Stimulated activated CD8-positive, alpha-beta memory T cell treated with anti-CD3 and anti-CD28 coated beads, Interleukin-2, amount 100 ng/mL, for 48 hours (primary cell): Measurements from ENCODE around the gene LTB4R.
"Not testable (repeated sequence)": the region's sequence is repeated elsewhere in the genome, so short reads cannot be mapped to it uniquely, and the experiment has no call there.

Experiments used
- DNase-seq, 2 donors: peaks; one replicate each; pipeline ENCODE4 v3.0.0-alpha.2; 2020; ENCODE audit warnings: low read depth in 2 of 2

LTB4R gene

GRCh38 chr14:24323341-24323740, 12.0 kb downstream of the LTB4R start:
- no peak for DNase-seq

DNA sequence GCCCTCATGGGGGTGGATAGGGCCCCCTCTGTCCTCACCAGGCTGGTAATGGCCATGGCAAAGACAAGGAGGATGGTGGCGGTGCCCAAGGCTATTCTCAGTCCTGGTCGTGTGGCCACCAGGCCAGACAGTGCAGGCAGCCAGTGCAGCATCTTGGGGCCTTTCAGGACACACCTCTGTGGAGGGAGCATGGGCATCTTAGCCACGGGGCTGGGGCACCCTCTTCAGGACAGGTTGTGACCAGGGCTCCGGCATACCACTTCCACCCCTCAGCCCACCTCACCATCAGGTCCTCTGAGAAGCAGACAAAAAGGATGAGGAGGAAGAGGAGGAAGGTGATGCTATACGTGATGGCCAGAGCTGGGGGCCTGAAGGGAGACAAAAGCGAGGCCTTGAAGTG, 12.7 kb downstream of the LTB4R start:
- no peak for DNase-seq

GRCh38 chr14:24325041-24325530, 13.8 kb downstream of the LTB4R start:
- DNase-seq: no peak

DNA sequence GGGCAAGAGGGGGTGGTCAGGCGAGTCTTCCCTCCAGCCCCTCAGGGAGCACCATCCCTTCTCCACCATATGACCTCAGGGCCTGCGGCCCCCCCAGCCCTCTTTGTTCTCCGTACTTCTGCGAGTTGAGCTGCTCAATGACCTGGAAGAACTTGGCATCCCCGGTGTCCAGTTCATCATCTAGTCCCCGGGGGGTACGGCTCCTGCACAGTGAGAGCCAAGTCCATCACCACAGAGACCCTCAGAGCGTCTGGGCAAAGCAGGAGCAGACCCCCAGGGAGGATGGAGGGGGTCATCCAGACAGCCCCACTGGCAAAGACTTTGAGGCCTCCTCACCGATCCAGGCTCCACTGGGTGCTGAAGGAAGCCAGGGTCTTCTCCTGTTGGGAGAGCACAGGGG, 14.7 kb downstream of the LTB4R start:
- no peak for DNase-seq

- no peak for DNase-seq
These were observed 16.0 kb downstream of the LTB4R start for GRCh38 chr14:24327303-24327702.

GRCh38 chr14:24327914-24328313, 16.6 kb downstream of the LTB4R start:
- DNase-seq: not testable (repeated sequence)

GRCh38 chr14:24329073-24329663, 17.9 kb downstream of the LTB4R start:
- no peak for DNase-seq

DNA sequence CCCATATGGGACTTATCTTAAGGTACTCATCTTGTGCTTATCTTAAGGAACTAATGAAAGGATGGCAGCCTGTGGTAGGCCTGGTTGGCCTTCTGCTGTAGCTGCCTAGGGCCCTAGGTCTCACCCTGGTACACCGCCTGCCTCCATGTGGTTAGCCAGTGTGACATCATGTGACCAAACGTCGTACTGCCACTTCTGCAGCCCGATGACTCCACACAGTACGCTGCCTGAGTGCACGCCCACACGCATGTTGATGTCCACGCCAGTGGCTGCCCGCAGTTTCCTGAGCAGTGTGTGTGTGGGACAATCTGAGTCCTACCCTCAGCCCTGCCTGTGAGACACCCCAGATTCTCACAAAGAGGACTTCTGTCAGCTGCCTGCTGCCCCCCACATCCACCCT, 18.4 kb downstream of the LTB4R start:
- DNase-seq: peak; percentile 46 to 48

- no peak for DNase-seq
These were observed 19.8 kb downstream of the LTB4R start for GRCh38 chr14:24330973-24331674.

- DNase-seq: no peak
These were observed 20.5 kb downstream of the LTB4R start for GRCh38 chr14:24331731-24332267.

GRCh38 chr14:24332268-24332993, 21.1 kb downstream of the LTB4R start:
- DNase-seq: peak; percentile 64 to 66

DNA sequence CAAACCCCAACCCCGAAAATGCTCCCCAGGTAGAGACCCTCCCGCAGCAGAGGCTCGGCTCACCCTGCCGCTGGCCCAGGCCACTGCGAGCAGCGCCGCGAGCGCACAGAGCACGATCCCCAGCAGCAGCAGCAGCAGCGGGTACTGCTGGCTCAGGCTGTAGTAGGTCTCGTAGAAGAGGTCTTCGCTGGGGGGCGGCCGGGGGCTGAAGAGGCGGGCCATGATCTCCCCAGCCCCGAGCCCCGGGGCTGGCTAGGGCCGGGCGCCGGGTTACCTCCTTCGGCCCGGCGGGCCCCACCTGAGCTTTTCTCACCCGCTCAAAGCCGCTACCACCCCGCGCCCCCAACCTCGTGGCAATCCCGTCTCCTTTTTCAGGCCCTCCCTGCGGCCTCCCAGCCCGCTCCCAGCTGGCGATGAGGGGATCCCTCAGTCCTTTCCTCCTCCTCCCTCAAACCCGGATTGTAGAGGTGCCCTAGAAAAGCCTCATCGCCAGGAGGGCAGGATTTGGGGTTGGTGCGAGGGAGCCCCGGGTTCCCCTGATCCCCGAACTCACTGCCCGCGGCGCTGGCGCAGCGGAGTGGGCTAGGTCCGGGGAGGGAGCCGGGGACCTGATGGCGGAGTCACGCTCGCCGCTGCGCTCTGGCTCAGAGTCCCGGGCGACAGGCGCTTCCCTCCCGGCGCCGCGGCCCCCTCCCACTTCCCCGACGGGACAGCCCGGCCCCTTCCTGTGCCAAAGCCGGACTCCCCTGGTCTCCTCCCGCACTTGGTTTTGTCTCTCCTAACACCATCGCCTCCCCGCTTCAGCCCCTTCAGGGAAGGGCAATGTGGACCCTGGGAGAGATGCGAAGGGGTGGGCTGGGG, 23.4 kb downstream of the LTB4R start, which contains the start of gene ADCY4:
TSS of gene ADCY4 (minus strand) at position 641 of the 861 bp plus-strand sequence. CDS start at position 222, 419 bp downstream.
- DNase-seq: no peak

- DNase-seq: no peak
These were observed 24.3 kb downstream of the LTB4R start for GRCh38 chr14:24335461-24336171.

DNA sequence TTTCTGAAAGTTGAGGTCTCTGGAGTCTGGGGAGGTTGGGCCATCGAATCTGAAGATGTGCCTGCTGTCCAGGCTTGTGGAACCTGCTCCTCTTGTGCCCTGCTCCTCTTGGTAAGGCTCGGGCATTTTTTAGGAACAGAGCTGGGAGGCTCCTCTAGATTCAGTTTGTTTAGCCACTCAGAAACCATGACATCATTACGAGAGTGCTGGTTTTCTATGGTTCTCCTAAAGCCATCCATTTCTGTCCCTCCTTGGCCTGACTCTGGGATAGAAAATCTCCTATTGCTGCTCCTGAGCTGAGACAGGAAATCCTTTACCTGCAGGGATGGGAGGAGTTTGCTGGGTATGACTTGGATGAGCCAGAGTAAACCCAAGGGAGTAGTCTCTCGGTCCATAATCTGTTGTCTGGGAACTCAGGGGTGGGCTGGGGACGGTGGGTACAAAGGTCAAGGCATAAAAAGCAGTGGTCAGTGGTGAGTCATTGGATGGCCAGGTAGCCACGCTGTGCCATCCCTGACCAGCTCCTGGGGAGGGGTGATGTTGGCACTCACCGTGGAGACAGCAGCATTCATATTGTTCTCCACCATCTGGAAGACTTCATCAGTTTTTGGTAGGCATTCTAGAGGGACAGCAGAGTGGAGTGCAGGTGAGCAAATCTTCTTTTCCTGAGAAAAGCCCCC, 26.0 kb downstream of the LTB4R start:
- no peak for DNase-seq

DNA sequence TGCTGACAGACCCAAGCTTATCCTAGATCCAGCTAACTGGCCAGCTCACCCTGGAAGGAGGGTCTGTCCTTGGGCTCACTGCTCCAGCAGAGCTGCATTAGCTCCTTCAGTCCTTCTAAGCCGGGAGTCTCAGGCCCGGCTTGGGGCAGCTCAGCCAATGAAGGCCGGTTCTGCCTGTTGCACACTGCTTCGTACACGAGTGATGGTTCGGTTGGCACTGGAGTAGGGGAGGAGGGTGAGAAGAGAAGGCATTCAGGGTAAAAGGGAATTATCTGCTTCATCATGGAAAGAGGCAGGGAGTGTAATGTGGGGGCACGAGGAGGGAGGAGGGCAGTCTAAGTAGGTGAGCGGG, 26.5 kb downstream of the LTB4R start:
- no peak for DNase-seq

- DNase-seq: no peak
These were observed 27.5 kb downstream of the LTB4R start for GRCh38 chr14:24338843-24339242.

- peak; percentile 49 to 62 for DNase-seq
These were observed 28.2 kb downstream of the LTB4R start, which contains the start of gene RIPK3 for GRCh38 chr14:24339284-24340151. RIPK3 (minus strand) TSS chr14:24339991; CDS start chr14:24339826, 165 bp downstream.

DNA sequence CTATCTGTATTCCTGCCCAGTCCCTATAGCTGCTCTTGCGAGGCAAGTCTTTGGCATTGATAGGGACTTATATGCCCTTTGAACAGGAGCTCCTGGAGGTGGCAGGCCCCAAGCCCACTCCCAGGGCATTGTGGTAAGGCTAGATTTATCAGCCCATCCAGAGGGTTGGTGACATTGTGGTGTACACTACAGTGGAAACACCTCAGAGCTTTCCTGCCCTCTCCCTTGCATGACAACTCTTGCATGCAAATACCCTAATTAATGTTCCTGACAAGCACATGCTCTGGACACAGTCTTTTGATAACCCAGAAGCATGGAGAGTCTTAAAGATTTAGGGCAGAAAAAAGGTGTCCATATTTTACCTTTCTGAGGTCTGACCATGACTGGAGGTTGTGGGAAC, 29.3 kb downstream of the LTB4R start:
- DNase-seq: no peak

GRCh38 chr14:24342889-24343288, 31.6 kb downstream of the LTB4R start:
- no peak for DNase-seq
